Activated T-cell treated with anti-CD3 and anti-CD28 coated beads for 1 hour (primary cell): ENCODE measurements around the gene GNA14.
"Not testable (repeated sequence)": the region's sequence is repeated elsewhere in the genome, so short reads cannot be mapped to it uniquely, and the experiment has no call there.

Experiments used
- DNase-seq: peaks from one replicate; pipeline ENCODE4 v3.0.0-alpha.2; 2020; ENCODE audit warnings: low read depth

The GNA14 gene

DNA sequence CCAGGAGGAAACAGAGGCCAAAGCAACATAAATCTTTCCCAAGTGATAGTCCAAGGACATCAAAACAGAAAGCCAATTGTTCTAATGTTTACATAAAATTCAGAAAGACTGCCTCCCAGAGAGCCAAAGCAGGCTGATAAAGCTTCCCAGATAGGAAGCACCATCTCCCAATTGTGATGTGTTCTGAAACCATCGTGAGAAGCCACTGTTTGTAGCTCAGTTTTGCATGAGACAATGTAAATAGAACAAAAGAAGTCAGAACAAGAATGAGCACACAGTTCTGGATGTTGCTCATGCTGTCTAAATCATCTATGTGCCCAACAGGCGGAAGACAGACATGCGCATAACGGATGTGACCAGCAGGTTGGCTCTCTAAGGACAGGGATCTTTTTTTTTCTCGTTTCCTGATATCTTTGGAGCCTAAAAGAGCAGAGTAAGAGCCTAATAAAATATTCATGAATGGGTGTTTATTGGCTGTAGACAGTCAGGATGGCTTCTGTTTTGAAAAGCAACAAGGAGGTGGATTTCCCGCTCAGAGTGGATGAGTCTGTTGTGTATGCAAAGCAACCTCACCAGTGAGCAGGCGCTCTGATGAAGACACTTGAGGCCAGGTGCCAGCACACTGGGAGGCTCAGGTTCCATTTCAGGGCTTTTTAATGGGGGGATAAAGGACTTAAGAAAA is 113.6 kb downstream of the GNA14 start:
- DNase-seq = no peak

- no peak for DNase-seq
Measured at GRCh38 chr9:77533671-77534070, 114.5 kb downstream of the GNA14 start.

- no peak for DNase-seq
Measured at GRCh38 chr9:77532607-77533006, 115.5 kb downstream of the GNA14 start.

GRCh38 chr9:77531400-77531799 is 116.7 kb downstream of the GNA14 start:
- DNase-seq = no peak

GRCh38 chr9:77523891-77524290 is 124.2 kb downstream of the GNA14 start:
- DNase-seq = no peak

- no peak for DNase-seq
Measured at GRCh38 chr9:77521091-77521490, 127.0 kb downstream of the GNA14 start.

DNA sequence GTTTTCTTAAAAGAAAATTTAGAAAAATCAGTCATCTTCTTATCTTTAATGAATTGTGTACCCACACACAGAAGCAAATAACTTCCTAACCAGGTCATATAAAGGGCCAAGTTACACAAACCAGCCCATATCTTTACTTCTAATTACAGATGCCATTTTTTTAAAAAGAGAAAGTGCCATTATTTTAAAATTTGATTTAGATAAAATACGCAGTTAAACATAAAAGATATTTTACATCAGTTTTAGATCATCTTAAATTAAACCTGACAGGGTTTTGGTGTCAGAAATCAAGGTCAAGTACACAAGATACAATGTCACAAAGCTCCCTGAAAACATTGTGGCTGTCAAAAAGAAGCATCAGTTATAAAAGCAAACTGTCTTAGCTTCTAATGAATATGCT is 129.4 kb downstream of the GNA14 start:
- DNase-seq = no peak

DNA sequence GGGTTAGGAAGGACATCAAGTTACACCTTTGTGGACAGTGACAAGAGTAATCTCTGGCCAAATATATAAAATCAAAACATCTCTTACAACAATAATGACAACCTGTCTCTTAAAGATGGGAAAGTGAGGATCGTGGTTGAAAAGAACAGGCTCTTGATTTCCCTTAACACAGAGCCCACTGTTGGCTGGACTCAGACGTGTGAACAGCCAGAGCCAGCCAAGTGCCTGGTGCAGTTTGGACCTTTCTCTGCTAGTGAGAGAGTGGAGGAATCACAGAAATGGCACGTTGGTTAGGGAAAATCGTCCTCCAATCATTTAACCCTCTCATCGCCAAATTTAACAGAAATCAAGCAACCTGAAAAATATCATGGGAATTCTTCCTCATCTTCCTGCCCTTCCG is 131.3 kb downstream of the GNA14 start:
- no peak for DNase-seq

DNA sequence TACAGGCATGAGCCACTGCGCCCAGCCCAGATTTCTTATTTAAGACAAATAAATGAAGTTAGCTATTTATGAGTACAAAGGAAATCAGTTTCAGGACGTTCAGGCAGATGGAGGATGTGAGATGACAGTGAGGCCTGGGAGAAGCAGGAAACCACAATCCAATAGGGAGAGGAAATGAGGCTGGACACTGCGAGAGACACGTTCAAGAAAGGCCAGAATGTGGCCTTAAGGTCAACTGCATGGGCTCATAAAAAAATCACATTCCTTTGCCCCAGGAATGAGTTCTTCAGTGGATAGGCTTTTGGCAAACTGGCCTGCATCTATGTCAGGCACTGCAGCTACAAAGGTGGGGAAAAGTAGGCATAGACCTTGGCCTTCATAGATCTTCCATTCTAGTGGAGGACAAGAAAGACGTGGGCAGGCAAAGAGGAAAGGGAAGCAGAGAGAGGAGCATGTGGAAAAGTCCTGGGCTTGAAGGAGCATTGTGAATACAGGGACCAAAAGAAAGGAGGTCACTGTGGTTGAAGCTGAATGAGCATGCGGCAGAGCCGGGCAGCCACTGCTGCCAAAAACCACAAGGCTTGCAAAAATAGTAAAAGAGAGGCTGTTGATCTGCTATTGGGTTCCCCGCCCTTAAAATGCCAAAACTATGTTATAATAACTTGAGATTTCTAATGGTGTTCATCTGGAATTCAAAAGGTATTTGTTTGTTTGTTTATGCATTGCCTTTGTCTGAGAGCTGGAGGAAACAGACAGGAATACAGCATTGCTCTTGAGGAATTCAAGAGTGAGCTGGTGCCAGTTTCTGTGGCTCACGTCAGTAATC is 133.0 kb downstream of the GNA14 start:
- DNase-seq = no peak

DNA sequence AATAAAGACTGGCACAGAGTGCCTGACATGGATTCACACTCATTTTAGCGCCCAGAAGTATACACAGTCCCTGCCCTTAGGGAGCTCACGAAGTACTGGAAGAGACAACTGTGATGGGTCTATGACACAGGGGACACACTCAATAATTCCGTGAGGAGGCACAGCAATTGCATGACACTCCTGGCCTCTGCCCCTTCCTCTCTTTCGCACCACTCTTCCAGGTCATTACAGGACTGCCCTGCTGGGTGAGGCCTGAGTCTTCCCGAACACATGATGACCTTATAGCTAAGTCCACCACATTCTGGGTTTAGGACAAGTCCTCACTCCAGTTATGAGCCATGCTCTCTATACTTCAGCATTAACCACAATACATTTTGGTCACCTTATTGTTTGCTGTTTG is 134.7 kb downstream of the GNA14 start:
- no peak for DNase-seq

DNA sequence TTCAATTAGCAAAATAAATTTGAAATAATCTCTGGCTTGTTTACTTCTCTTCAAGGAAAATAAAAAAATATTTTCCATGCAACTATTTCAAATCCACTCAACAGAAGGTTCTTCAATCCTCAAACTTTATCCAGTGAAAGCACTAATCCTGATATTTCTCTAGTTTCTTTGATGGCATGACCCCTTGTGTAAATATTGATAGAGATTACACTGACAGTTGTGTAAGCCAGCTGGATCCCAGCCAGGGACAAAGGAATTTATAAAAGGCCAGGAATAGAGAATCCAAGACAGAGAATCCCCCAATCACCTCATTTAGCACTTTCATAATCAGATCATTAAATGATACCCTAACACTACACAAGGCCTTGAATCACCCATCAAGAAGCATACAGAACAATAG is 135.2 kb downstream of the GNA14 start:
- no peak for DNase-seq

- DNase-seq = no peak
Measured at GRCh38 chr9:77511525-77511924, 136.6 kb downstream of the GNA14 start.

DNA sequence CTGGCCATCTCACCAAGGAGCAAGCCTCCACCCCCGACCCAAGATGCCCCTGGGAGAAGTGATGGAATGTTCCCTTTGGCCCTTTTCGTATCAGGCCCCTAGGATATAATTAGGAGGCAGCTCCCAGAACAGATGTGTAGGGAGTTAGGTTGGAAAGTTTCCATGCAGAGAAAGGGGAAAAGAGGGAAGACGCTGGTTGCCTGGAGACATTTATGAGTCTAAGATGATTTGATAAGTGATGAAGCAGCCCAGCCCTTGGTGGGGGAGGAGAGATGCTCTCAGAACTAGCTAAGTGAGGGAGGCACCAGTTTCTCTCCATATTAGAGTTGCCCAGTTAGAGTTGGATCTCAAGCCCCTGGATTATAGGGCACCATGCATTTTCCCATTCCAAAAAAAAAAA is 137.5 kb downstream of the GNA14 start:
- DNase-seq = no peak

DNA sequence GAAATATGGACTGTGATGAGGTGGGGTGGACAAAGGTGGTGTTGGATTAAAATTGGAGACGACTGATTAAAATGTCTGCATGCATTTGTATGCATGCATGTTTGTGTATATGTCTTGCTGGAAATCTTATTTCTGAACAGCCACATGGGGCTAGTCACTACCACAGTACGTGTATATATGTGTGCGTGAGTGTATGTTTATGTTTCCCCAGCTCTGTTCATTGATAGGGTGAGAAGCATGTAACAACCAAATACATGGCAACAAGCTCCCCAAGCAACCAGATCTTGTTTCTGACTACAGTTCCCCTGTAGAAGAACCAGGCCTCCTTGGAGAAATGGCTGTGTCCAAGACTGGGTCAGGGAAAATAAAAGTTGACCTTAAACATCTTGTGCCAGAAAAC is 139.7 kb downstream of the GNA14 start:
- DNase-seq = no peak

DNA sequence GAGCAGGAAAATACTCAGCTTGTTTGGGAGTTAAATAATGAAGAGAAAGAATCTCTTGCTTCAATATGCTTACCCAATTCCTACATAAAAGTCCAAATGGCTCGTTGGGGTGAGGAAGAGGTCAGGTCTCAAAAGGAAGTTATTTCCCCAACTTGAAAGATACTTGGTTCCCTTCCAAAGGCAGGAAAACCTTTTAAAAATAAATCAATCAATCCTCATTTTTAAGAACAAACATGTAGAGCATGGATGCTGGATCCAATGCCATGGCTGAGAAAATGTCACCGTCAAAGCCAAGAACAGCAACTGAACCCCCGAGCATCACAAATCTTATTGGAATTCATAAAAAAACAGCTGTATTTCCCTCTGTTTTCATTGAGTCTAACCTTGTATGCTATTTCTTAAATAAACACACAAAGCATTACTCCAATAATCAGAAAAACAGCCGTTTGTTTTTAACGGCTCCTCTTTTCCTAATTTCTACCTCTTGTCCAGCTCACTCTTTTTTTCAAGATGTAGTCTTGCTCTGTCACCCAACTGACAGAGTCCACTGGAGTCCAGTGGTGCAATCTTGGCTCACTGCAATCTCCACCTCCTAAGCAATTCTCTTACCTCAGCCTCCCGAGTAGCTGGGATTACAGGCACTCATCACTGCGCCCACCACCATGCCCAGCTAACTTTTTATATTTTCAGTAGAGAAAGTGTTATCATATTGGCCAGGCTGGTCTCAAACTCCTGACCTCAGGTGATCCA is 140.7 kb downstream of the GNA14 start:
- no peak for DNase-seq

GRCh38 chr9:77505232-77505631 is 142.9 kb downstream of the GNA14 start:
- no peak for DNase-seq

DNA sequence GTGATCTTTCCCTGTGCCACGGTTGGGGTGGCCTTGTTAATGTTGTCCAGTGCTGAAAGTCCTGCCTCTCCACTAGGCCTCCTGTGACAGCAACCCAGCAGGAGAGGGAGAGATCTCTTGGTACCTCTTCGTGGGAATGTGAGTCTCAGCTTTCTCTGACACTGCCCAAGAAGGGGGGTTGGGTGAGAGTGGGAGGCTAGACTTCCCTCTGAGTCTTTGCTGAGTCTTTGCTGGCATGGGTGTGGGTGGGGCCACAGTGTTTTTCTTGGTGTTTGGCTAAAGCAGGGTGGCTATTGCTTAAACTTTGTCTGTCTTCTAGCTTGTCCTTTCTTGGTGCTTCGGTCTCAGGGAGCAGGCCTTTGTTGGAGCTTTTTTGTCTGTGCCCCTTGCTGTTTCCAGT is 145.6 kb downstream of the GNA14 start:
- no peak for DNase-seq

GRCh38 chr9:77498891-77499290 is 149.2 kb downstream of the GNA14 start:
- DNase-seq = no peak

DNA sequence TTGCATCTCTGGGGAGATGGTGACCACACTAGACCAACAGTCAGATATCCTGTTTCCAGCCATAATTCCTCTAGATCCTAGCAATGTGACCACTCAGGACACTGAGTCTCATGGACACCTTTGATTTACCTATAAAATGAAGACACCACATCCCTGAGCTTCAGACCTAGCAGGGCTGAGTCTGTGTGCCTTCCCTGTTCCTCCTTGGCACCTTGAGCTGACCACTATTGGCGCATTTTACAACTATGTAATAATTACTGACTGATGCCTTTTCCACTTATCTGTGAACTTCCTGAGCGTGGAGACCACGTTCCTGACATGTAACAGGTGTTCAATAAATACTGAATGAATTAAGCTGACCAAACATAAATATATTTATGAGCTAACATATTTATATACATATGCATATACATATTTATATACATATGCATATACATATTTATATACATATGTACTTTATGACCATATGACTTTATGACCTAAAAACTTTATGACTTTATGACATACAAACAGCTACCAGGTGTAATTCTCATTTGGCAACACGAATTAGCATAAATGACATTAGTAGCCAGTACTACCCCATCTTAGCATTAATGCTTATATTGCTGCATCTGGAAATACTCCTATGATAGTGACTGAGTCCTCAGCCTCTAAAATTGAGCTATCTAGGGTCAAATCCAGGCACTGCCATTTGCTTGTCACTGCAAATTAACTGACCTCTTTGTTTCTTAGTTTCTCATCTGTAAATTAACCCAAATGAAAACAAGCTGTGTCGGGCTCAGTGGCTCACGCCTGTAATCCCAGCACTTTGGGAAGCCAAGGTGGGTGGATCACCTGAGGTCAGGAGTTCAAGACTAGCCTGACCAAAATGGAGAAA is 150.6 kb downstream of the GNA14 start:
- DNase-seq = no peak

DNA sequence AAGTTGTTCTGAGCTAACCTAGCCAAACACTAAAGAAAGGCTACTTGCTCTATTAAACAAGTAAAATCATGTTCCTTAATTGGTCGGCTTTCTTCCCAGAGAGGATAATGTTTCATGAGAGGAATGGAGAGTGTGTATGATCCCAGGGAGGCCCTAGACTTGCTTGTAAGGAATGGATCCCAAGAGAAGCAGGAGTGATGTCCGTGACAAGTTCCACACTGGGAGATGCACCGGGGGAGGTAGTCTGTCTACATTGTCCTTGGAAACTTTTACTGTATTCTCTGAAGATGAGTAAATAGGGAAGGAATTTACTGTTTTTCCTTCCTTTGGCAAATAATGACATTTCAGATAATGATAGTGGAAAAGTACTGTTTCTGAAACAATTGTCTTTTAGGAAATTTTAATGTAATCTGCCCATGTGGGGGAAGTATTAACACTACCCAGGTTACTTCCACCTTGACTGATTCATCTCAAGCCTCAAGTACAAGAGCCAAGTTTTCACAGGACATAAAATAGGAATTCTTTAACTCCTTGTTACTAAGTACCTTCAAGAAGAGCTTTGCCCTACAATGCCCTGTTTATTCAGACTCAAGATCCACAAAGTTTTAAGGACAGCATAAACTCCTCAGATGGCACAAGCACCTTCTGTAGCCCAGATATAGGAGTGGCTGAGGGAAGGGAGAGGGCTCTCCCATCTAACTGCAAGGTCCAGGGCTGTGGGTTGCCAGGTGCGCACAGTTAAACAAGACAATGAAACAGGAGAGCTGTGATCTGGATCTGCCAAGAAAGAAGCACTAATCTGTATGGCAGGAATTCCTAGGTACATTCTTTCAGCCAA is 152.1 kb downstream of the GNA14 start:
- DNase-seq = no peak

- not testable (repeated sequence) for DNase-seq
Measured at GRCh38 chr9:77490279-77490678, 157.8 kb downstream of the GNA14 start.
